ENCODE data around the gene OR6J1. TPM values are rescaled to one million over a fixed set of nuclear protein-coding genes. Genes with fewer than 3 reads are reported as not detected.

Gene OR6J1
- total and polyA plus RNA-seq, 9 of the 15 experiments (the other 6 are each of a cell fraction or from before 2014, with no cell fraction given): not detected

DNA sequence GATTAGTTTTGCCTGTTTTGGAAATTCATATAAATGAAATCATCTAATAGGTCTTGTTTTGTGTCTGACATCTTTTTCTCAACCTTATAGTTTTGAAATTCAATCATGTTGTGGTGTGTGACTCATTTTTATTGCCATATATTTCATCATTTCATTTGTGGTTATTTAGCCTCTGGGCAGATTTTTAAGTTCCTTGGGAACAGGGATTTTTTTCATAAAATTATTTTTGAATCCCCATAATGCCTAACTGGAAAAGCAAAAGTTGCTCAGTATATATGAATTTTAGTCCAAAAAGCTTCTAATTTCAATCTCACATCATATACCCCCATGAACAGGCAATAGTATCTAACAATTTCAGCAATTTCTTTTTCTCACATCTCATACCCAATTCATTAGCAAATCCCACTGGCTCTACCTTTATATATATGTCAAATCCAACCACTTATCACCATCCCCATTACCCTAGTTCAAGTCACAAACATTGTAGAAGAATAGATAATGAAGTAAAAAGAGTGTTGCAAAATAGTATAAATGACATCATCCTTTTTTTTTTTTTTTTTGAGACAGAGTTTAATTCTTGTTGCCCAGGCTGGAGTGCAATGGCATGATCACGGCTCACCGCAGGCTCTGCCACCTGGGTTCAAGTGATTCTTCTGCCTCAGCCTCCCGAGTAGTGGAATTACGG lies 2.6 kb upstream of the OR6J1 start:
- ChIA-PET CTCF (ENCODE audit: low intra/inter-chr PET ratio) (no interaction called here), POLR2A (interaction anchor here (0.5 to 0.6 kb wide), 2 partner anchors 277 to 448 kb away, joined by 3 to 4 read pairs; partner anchors contain the start of genes ACIN1 and C14orf119)
- no peak overlapping the region for H3K4me3 ChIP-seq
- intact Hi-C loops (cut with micrococcal nuclease) (loop anchor here (5.0 kb wide), 1 partner anchor 59 kb away; the partner anchor contains the start of gene DAD1), in situ Hi-C loops (cut with MboI) (loop anchor here (5.0 kb wide), 1 partner anchor 79 kb away; no protein-coding TSS in a partner anchor)
- H4K20me1 ChIP-seq (replicated peaks; ENCODE audit: control insufficient read depth, insufficient read depth, low read length): no peaks in the 10 kb centered on the region
- no peak overlapping the region for H3K4me2 ChIP-seq (ENCODE audit: insufficient read depth, low read length)
- no peaks in the 10 kb centered on the region for H3K9me1 ChIP-seq (ENCODE audit: control insufficient read depth, insufficient read depth, low read length)
- H3K79me2 ChIP-seq (ENCODE audit: control insufficient read depth, insufficient read depth, low read length): no peaks in the 10 kb centered on the region
- no peak overlapping the region for H3K9ac ChIP-seq (ENCODE audit: insufficient read depth in 1 of 2, low read depth in 2 of 2, low read length in 2 of 2)
- ATAC-seq: no peak
- H3K9me3 ChIP-seq (replicated peaks; ENCODE audit: control insufficient read depth, insufficient read depth, low read depth, low read length): no peaks in the 10 kb centered on the region
- H3K4me1 ChIP-seq (replicated peaks in 1 of 2; ENCODE audit: control insufficient read depth in 2 of 2, insufficient read depth in 2 of 2, low read length in 2 of 2): peaks cover 0 to 3% of the 10 kb centered on the region in 2 experiments; a peak in 3 of 5 replicates
- WGBS (ENCODE audit: insufficient coverage, low coverage, missing lambda C conversion rate): 23% methylated on average over 3 of the region's 4 CpGs
- H2AFZ ChIP-seq (ENCODE audit: low read depth, low read length): no peak overlapping the region
- BruUV-seq (replicated peaks): no TSS peak
- no peaks in the 10 kb centered on the region for H3K27me3 ChIP-seq (ENCODE audit: control insufficient read depth in 2 of 2, insufficient read depth in 2 of 2, low read length in 2 of 2)
- H3K36me3 ChIP-seq (ENCODE audit: control insufficient read depth, insufficient read depth, low read length): no peaks in the 10 kb centered on the region
- no peak overlapping the region for H3K27ac ChIP-seq (ENCODE audit: extremely low read depth, low read depth, low read length)
- DNase-seq (ENCODE audit: extremely low read depth in 1 of 4, low spot score in 3 of 4): no peak
- peak; percentile 44 for FAIRE-seq
- TF ChIP-seq ZNF143 (CRISPR knock-in tag; IDR thresholded peaks at IDR 0.05) (no peak), RUNX1 (IDR thresholded peaks at IDR 0.05; ENCODE audit: low read depth) (no peak), SMAD1 (IDR thresholded peaks at IDR 0.05; ENCODE audit: low read depth, low read length, partially characterized antibody) (no peak), CEBPB (tag; IDR thresholded peaks at IDR 0.05) (peak; percentile 54), ERF (CRISPR knock-in tag; IDR thresholded peaks at IDR 0.05) (no peak), CEBPG (CRISPR knock-in tag; IDR thresholded peaks at IDR 0.05) (no peak), CEBPG (tag; conservative IDR thresholded peaks at IDR 0.05 in 1 of 2, IDR thresholded peaks at IDR 0.05 in 1 of 2) (peak; percentile 73 to 95), TCF7 (IDR thresholded peaks at IDR 0.05; ENCODE audit: borderline replicate concordance) (no peak), CCNT2 (IDR thresholded peaks at IDR 0.05; ENCODE audit: borderline replicate concordance, extremely low read depth, insufficient read length, low read depth, low read length) (no peak), MEIS2 (IDR thresholded peaks at IDR 0.05; ENCODE audit: partially characterized antibody) (no peak), BCOR (IDR thresholded peaks at IDR 0.05) (no peak), CBFA2T3 (IDR thresholded peaks at IDR 0.05) (no peak), RBM17 (IDR thresholded peaks at IDR 0.05; ENCODE audit: borderline replicate concordance, low read depth, low read length) (no peak), PTBP1 (IDR thresholded peaks at IDR 0.05; ENCODE audit: low read depth, low read length) (no peak), FOSL1 (tag; conservative IDR thresholded peaks at IDR 0.05) (peak; percentile 43; the same call in 1 of the 2 replicates), BCL6 (CRISPR knock-in tag; IDR thresholded peaks at IDR 0.05) (no peak)
- TF ChIP-seq, protein P1, sequence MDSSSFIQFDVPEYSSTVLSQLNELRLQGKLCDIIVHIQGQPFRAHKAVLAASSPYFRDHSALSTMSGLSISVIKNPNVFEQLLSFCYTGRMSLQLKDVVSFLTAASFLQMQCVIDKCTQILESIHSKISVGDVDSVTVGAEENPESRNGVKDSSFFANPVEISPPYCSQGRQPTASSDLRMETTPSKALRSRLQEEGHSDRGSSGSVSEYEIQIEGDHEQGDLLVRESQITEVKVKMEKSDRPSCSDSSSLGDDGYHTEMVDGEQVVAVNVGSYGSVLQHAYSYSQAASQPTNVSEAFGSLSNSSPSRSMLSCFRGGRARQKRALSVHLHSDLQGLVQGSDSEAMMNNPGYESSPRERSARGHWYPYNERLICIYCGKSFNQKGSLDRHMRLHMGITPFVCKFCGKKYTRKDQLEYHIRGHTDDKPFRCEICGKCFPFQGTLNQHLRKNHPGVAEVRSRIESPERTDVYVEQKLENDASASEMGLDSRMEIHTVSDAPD (CRISPR knock-in tag; IDR thresholded peaks at IDR 0.05): no peak
- TF ChIP-seq, protein P2, sequence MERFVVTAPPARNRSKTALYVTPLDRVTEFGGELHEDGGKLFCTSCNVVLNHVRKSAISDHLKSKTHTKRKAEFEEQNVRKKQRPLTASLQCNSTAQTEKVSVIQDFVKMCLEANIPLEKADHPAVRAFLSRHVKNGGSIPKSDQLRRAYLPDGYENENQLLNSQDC (CRISPR knock-in tag; IDR thresholded peaks at IDR 0.05): no peak
- TF ChIP-seq, protein P3, sequence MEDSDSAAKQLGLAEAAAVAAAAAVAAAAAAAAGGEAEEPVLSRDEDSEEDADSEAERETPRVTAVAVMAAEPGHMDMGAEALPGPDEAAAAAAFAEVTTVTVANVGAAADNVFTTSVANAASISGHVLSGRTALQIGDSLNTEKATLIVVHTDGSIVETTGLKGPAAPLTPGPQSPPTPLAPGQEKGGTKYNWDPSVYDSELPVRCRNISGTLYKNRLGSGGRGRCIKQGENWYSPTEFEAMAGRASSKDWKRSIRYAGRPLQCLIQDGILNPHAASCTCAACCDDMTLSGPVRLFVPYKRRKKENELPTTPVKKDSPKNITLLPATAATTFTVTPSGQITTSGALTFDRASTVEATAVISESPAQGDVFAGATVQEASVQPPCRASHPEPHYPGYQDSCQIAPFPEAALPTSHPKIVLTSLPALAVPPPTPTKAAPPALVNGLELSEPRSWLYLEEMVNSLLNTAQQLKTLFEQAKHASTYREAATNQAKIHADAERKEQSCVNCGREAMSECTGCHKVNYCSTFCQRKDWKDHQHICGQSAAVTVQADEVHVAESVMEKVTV (CRISPR knock-in tag; IDR thresholded peaks at IDR 0.05): no peak
